Muscle of leg (tissue), 11 donors: ENCODE measurements around the gene WTAP. TPM values are rescaled to one million over a fixed set of nuclear protein-coding genes. Genes with fewer than 3 reads are reported as not detected.
A peak's percentile ranks its signal among the peaks of the same experiment; 100 is the strongest.
"Not testable (repeated sequence)": the region's sequence is repeated elsewhere in the genome, so short reads cannot be mapped to it uniquely, and the experiment has no call there.

ENCODE experiments used
- DNase-seq: peaks from one replicate; pipeline ENCODE4 v3.0.0; 2013
- H3K27ac ChIP-seq: one replicate; pipeline ENCODE4 v1.5.1; 2013; ENCODE audit warnings: mild to moderate bottlenecking, low read length, control low read depth
- H3K27me3 ChIP-seq: one replicate; pipeline ENCODE4 v1.6.1; 2013; ENCODE audit warnings: low read length; ENCODE audit not compliant: control insufficient read depth, insufficient read depth
- H3K36me3 ChIP-seq: one replicate; pipeline ENCODE4 v1.6.1; 2013; ENCODE audit warnings: low read length; ENCODE audit not compliant: control insufficient read depth, insufficient read depth
- H3K4me1 ChIP-seq: one replicate; pipeline ENCODE4 v1.6.1; 2013; ENCODE audit warnings: low read length; ENCODE audit not compliant: control insufficient read depth, insufficient read depth
- H3K4me3 ChIP-seq: one replicate; pipeline ENCODE4 v1.5.1; 2013; ENCODE audit warnings: low read length, control low read depth
- H3K9me3 ChIP-seq: replicated peaks from 2 replicates; pipeline ENCODE4 v1.6.1; 2013; ENCODE audit warnings: low read depth, low read length; ENCODE audit not compliant: control insufficient read depth
- WGBS: methylation state at CpG from one replicate; pipeline ENCODE4 v1.1.5; 2013; ENCODE audit warnings: missing lambda C conversion rate; ENCODE audit not compliant: insufficient coverage; 5-methylcytosine and 5-hydroxymethylcytosine counted together
- polyA plus RNA-seq, 8 donors: library from polyadenylated mRNA; unstranded; fragments of 120-200 nt; gene quantifications; one replicate each; pipeline versions ENCODE4 v1.2.1 to v1.2.3, GENCODE V29; 2013; ENCODE audit warnings: inconsistent platforms in 1 of 8, low replicate concordance in 1 of 8; ENCODE audit not compliant: insufficient read length in 8 of 8, insufficient read depth in 1 of 8
- total RNA-seq: library from RNA; stranded (reverse); fragments of 120-200 nt; gene quantifications from one replicate; pipeline ENCODE4 v1.2.4, GENCODE V29; 2013

Gene WTAP
- total and polyA plus RNA-seq, 9 donors: 61.4 to 80.3 (median 71.2) TPM

DNA sequence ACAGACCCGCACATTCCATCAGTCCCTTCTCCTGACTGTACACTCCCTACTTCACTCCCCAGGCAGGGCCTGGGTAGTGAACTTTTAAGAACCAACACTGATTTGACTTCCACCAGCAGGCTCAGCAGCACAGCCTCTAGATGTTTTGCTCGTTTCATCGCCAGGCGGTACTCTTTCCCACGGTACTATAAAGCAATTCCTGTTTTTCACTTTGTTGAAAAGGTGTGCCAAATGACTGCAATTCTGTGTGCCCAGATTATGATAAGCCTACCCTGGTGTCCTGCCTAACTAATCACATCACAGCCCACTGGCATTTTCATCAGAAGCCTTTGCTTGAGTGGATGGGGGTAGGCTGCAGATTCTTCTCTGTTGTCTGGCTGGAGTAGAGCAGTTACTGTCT is 12.9 kb upstream of the WTAP start:
- H3K9me3 ChIP-seq: no peaks in the 10 kb centered on the region
- H3K4me1 ChIP-seq: peaks cover 2% of the 10 kb centered on the region
- H3K36me3 ChIP-seq: no peaks in the 10 kb centered on the region
- no peak for DNase-seq
- 90% methylated on average over 1 of the region's 5 CpGs for WGBS
- no peak overlapping the region for H3K4me3 ChIP-seq
- H3K27me3 ChIP-seq: no peaks in the 10 kb centered on the region
- H3K27ac ChIP-seq: no peak overlapping the region

- peaks cover 2% of the 10 kb centered on the region for H3K4me1 ChIP-seq
- WGBS: 60% methylated on average over 1 of the region's 3 CpGs
- H3K27me3 ChIP-seq: no peaks in the 10 kb centered on the region
- H3K9me3 ChIP-seq: no peaks in the 10 kb centered on the region
- no peak overlapping the region for H3K27ac ChIP-seq
- no peak overlapping the region for H3K4me3 ChIP-seq
- no peak for DNase-seq
- H3K36me3 ChIP-seq: no peaks in the 10 kb centered on the region
Measured at GRCh38 chr6:159715166-159715565, 12.1 kb upstream of the WTAP start.

- Histone ChIP-seq H3K36me3 (no peaks in the 10 kb centered on the region), H3K9me3 (no peaks in the 10 kb centered on the region), H3K27me3 (no peaks in the 10 kb centered on the region), H3K4me3 (no peak overlapping the region), H3K4me1 (peaks cover 2% of the 10 kb centered on the region), H3K27ac (no peak overlapping the region)
- no peak for DNase-seq
- WGBS: 94% methylated on average over 2 of the region's 3 CpGs
Measured at GRCh38 chr6:159715605-159716004, 11.7 kb upstream of the WTAP start.

DNA sequence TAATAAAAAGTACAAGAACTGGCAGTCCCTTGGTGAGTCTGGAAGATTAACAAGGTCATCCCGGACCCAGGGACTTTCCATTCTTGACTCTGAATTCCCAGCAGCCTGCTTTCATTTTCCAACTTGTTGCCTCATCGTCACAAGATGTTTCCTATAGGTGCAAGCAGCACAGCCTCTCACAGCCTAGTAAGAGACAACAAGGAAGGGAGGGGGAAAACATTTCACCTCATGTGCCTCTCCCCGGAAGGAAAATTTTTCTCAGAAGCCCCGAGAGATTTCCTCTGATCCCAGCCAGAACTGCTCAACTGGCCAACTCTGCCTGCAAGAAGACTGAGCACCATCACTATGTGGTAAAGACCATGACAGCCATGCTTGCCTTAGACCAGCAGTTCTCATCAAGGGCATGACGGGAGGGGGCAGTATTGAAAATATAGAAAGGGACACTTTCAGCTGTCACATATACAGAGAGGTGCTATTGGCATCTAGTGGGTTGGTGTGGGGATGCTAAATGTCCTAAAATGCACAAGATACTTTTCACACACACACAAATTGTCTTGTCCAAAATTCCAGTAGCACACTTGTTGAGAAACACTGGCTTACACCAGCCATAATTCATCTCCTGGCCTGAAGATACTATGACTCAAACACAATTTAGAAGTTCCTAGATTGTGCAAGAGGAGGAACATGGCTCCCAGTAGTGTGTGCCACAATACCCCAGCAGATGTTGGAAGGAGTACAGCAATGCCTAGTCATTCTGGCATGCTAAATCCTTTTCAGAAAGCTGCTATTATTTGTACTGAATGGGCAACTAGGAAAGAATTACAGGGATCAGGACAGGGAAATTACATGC is 10.8 kb upstream of the WTAP start:
- Histone ChIP-seq H3K27ac (peak overlapping the region; percentile 4), H3K27me3 (no peaks in the 10 kb centered on the region), H3K4me1 (peaks cover 2% of the 10 kb centered on the region), H3K9me3 (no peaks in the 10 kb centered on the region), H3K4me3 (no peak overlapping the region), H3K36me3 (no peaks in the 10 kb centered on the region)
- 43% methylated on average over 1 of the region's 5 CpGs for WGBS
- peak; percentile 27 for DNase-seq

GRCh38 chr6:159718634-159719033 is 8.7 kb upstream of the WTAP start:
- Histone ChIP-seq H3K27me3 (no peaks in the 10 kb centered on the region), H3K9me3 (no peaks in the 10 kb centered on the region), H3K36me3 (peaks cover 6% of the 10 kb centered on the region), H3K4me1 (peaks cover 2% of the 10 kb centered on the region), H3K27ac (no peak overlapping the region), H3K4me3 (no peak overlapping the region)
- no CpG with 5 or more reads among the region's 3 CpGs for WGBS
- DNase-seq: no peak

GRCh38 chr6:159719287-159719686 is 8.0 kb upstream of the WTAP start:
- H3K4me1 ChIP-seq: peaks cover 2% of the 10 kb centered on the region
- no peaks in the 10 kb centered on the region for H3K27me3 ChIP-seq
- H3K9me3 ChIP-seq: no peaks in the 10 kb centered on the region
- no peak overlapping the region for H3K27ac ChIP-seq
- 95% methylated on average over 6 of the region's 7 CpGs for WGBS
- peaks cover 7% of the 10 kb centered on the region for H3K36me3 ChIP-seq
- H3K4me3 ChIP-seq: no peak overlapping the region
- DNase-seq: no peak

- Histone ChIP-seq H3K4me3 (no peak overlapping the region), H3K36me3 (peaks cover 7% of the 10 kb centered on the region), H3K9me3 (no peaks in the 10 kb centered on the region), H3K27me3 (no peaks in the 10 kb centered on the region), H3K27ac (no peak overlapping the region), H3K4me1 (peaks cover 2% of the 10 kb centered on the region)
- WGBS: 45% methylated on average over 4 of the region's 7 CpGs
- peak; percentile 23 for DNase-seq
Measured at GRCh38 chr6:159720708-159721107, 6.6 kb upstream of the WTAP start.

GRCh38 chr6:159721981-159722380 is 5.3 kb upstream of the WTAP start:
- not testable (repeated sequence) for H3K4me1 ChIP-seq, H3K4me3 ChIP-seq, DNase-seq, H3K27ac ChIP-seq, H3K27me3 ChIP-seq, H3K36me3 ChIP-seq, H3K9me3 ChIP-seq
- no CpG with 5 or more reads among the region's 3 CpGs for WGBS

DNA sequence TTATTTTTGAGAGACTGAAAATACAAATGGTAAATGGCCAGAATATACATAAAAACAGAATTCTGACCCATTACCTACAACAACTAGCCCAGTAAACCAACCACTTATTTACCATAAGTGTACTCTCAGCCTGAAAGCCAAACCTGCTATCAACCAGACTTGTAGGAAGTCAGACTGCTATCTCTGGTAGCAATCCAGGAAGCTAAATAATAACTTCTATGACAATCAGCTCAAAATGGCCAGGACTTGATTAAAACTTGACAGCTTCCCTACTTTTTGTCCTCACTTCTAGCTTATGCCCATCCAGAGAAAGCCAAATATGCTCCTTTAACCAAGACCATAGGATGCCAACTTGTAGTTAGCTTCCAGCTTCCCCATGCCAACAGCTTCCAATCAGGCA is 4.7 kb upstream of the WTAP start:
- Histone ChIP-seq H3K4me3 (no peak overlapping the region), H3K27me3 (no peaks in the 10 kb centered on the region), H3K27ac (no peak overlapping the region), H3K4me1 (no peaks in the 10 kb centered on the region), H3K36me3 (peaks cover 7% of the 10 kb centered on the region), H3K9me3 (no peaks in the 10 kb centered on the region)
- no peak for DNase-seq

- no peaks in the 10 kb centered on the region for H3K9me3 ChIP-seq
- H3K4me1 ChIP-seq: no peaks in the 10 kb centered on the region
- no peaks in the 10 kb centered on the region for H3K27me3 ChIP-seq
- H3K4me3 ChIP-seq: no peak overlapping the region
- DNase-seq: no peak
- no peak overlapping the region for H3K27ac ChIP-seq
- H3K36me3 ChIP-seq: peaks cover 7% of the 10 kb centered on the region
- no CpG with 5 or more reads among the region's 2 CpGs for WGBS
Measured at GRCh38 chr6:159723259-159723658, 4.0 kb upstream of the WTAP start.

DNA sequence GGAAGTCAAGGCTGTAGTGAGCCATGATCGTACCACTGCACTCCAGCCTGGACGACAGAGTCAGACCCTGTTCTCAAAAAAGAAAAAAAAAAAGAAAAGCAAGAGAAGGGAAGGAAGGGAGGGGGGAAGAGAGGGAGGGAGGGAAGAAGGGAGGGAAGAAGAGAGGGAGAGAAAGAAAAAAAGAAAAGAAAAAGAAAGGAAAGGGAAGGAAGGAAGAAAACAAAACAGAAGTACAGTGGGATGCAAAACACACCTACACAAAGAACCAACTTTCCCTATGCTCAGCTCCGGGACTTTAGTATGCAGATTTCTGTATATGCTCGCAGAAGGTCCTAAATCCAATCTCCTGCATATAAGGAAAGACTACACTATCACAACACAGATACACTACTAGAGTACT is 2.5 kb upstream of the WTAP start:
- DNase-seq: no peak
- 83% methylated on average over 1 of the region's 4 CpGs for WGBS
- no peak overlapping the region for H3K27ac ChIP-seq

More for the DNA sequence above, 2.5 kb upstream of the WTAP start:
- no peak overlapping the region for H3K4me3 ChIP-seq
- H3K9me3 ChIP-seq: no peaks in the 10 kb centered on the region
- peaks cover 3% of the 10 kb centered on the region for H3K4me1 ChIP-seq
- H3K27me3 ChIP-seq: no peaks in the 10 kb centered on the region
- H3K36me3 ChIP-seq: peaks cover 9% of the 10 kb centered on the region
